ENCODE data around the gene CLEC11A. TPM values are rescaled to one million over a fixed set of nuclear protein-coding genes. Genes with fewer than 3 reads are reported as not detected.

Gene CLEC11A
- total RNA-seq, 6 experiments from 2014 or later: 1.7 to 9.9 (median 5.0) TPM

GRCh38 chr19:50697414-50698124 is 25.6 kb upstream of the CLEC11A start:
- Histone ChIP-seq H3K4me1 (no peaks in the 10 kb centered on the region), H3K36me3 (no peaks in the 10 kb centered on the region), H3K27me3 (peaks cover 0 to 7% of the 10 kb centered on the region in 2 donors), H3K9me3 (no peaks in the 10 kb centered on the region), H3K27ac (no peak overlapping the region), H3K4me3 (no peak overlapping the region)
- intact Hi-C loops (cut with DNase I): no loop called here
- 54% methylated on average over 8 of the region's 13 CpGs for WGBS (ENCODE audit: insufficient coverage, low coverage, low lambda C conversion rate, missing lambda C conversion rate)
- DNase-seq (no peak), ATAC-seq (no peak)
- no peak for TF ChIP-seq CTCF (IDR thresholded peaks at IDR 0.05)
- TF ChIP-seq POLR2A (IDR thresholded peaks at IDR 0.05): no peak

- 78% methylated on average over 5 of the region's 13 CpGs for WGBS (ENCODE audit: insufficient coverage, low coverage, low lambda C conversion rate, missing lambda C conversion rate)
- no peak overlapping the region for H3K27ac ChIP-seq
- intact Hi-C loops (cut with DNase I): no loop called here
- no peaks in the 10 kb centered on the region for H3K4me1 ChIP-seq
- no peak for TF ChIP-seq POLR2A (IDR thresholded peaks at IDR 0.05)
- TF ChIP-seq CTCF (IDR thresholded peaks at IDR 0.05): no peak
- H3K9me3 ChIP-seq: no peaks in the 10 kb centered on the region
- no peaks in the 10 kb centered on the region for H3K36me3 ChIP-seq
- DNase-seq (no peak), ATAC-seq (no peak)
- no peaks in the 10 kb centered on the region for H3K27me3 ChIP-seq
- H3K4me3 ChIP-seq: no peak overlapping the region
Measured at GRCh38 chr19:50701367-50701985, 21.7 kb upstream of the CLEC11A start.

- Histone ChIP-seq H3K9me3 (no peaks in the 10 kb centered on the region), H3K27ac (no peak overlapping the region), H3K36me3 (no peaks in the 10 kb centered on the region), H3K4me1 (no peaks in the 10 kb centered on the region), H3K27me3 (no peaks in the 10 kb centered on the region), H3K4me3 (no peak overlapping the region)
- 42% methylated on average over 11 of the region's 23 CpGs for WGBS (ENCODE audit: insufficient coverage, low coverage, low lambda C conversion rate, missing lambda C conversion rate)
- TF ChIP-seq POLR2A (IDR thresholded peaks at IDR 0.05) (no peak), CTCF (IDR thresholded peaks at IDR 0.05) (no peak)
- ATAC-seq (no peak), DNase-seq (no peak)
- intact Hi-C loops (cut with DNase I): no loop called here
Measured at GRCh38 chr19:50702158-50702870, 20.9 kb upstream of the CLEC11A start.

- H3K4me1 ChIP-seq: no peaks in the 10 kb centered on the region
Measured at GRCh38 chr19:50702871-50703829, 20.0 kb upstream of the CLEC11A start.

More at GRCh38 chr19:50702871-50703829, 20.0 kb upstream of the CLEC11A start:
- TF ChIP-seq CTCF (IDR thresholded peaks at IDR 0.05) (no peak), POLR2A (IDR thresholded peaks at IDR 0.05) (no peak)
- no peaks in the 10 kb centered on the region for H3K9me3 ChIP-seq
- H3K27me3 ChIP-seq: no peaks in the 10 kb centered on the region
- WGBS (ENCODE audit: insufficient coverage, low coverage, low lambda C conversion rate, missing lambda C conversion rate): 59% methylated on average over 23 of the region's 47 CpGs
- intact Hi-C loops (cut with DNase I): no loop called here
- no peak overlapping the region for H3K4me3 ChIP-seq
- no peak overlapping the region for H3K27ac ChIP-seq
- DNase-seq (no peak), ATAC-seq (peak in 3 of 4 donors; percentile 30 to 64 (median 48))
- no peaks in the 10 kb centered on the region for H3K36me3 ChIP-seq

Measured in right lobe of liver (tissue), 6 donors.